HK-2 (cell line): ENCODE results near the gene IRF6.
"Not testable (repeated sequence)": the region's sequence is repeated elsewhere in the genome, so short reads cannot be mapped to it uniquely, and the experiment has no call there.

Experiments used
- DNase-seq: peaks from one replicate; pipeline ENCODE4 v3.0.0-alpha.2; 2018; ENCODE audit not compliant: unreplicated experiment

Gene IRF6

GRCh38 chr1:209823143-209824041 lies 17.4 kb upstream of the IRF6 start:
- DNase-seq: no peak

- no peak for DNase-seq
These were observed 16.8 kb upstream of the IRF6 start for GRCh38 chr1:209822706-209823105.

- DNase-seq: no peak
These were observed 15.0 kb upstream of the IRF6 start for GRCh38 chr1:209820986-209821385.

GRCh38 chr1:209819058-209819457 lies 13.1 kb upstream of the IRF6 start:
- DNase-seq: no peak

- no peak for DNase-seq
These were observed 11.7 kb upstream of the IRF6 start for GRCh38 chr1:209817691-209818090.

GRCh38 chr1:209816923-209817322 lies 11.0 kb upstream of the IRF6 start:
- no peak for DNase-seq

- no peak for DNase-seq
These were observed 10.0 kb upstream of the IRF6 start for GRCh38 chr1:209815931-209816341.

- DNase-seq: no peak
These were observed 9.5 kb upstream of the IRF6 start for GRCh38 chr1:209815490-209815889.

- DNase-seq: no peak
These were observed 8.0 kb upstream of the IRF6 start for GRCh38 chr1:209813902-209814301.

- no peak for DNase-seq
These were observed 4.8 kb upstream of the IRF6 start for GRCh38 chr1:209810783-209811182.

GRCh38 chr1:209809611-209810010 lies 3.7 kb upstream of the IRF6 start:
- DNase-seq: peak; percentile 60

GRCh38 chr1:209808059-209808581 lies 2.2 kb upstream of the IRF6 start:
- DNase-seq: peak; percentile 85

GRCh38 chr1:209807509-209807908 lies 1.6 kb upstream of the IRF6 start:
- DNase-seq: no peak

GRCh38 chr1:209805341-209805781 lies 581 bp downstream of the IRF6 start:
- no peak for DNase-seq

GRCh38 chr1:209803568-209803967 lies 2.4 kb downstream of the IRF6 start:
- no peak for DNase-seq

GRCh38 chr1:209802780-209803152 lies 3.2 kb downstream of the IRF6 start:
- DNase-seq: no peak

GRCh38 chr1:209802117-209802779 lies 3.7 kb downstream of the IRF6 start:
- no peak for DNase-seq

GRCh38 chr1:209800984-209801834 lies 4.7 kb downstream of the IRF6 start:
- DNase-seq: no peak

- DNase-seq: no peak
These were observed 7.8 kb downstream of the IRF6 start for GRCh38 chr1:209797978-209798639.

- not testable (repeated sequence) for DNase-seq
These were observed 12.2 kb downstream of the IRF6 start for GRCh38 chr1:209793711-209794110.

GRCh38 chr1:209791920-209792319 lies 14.0 kb downstream of the IRF6 start:
- no peak for DNase-seq
